Vagina (tissue), 2 donors: ENCODE data around the gene BBS2. TPM values are rescaled to one million over a fixed set of nuclear protein-coding genes. Genes with fewer than 3 reads are reported as not detected.

Source experiments
- DNase-seq, 2 donors: peaks; one replicate each; pipeline ENCODE4 v3.0.0-alpha.2; 2017; ENCODE audit errors: extremely low spot score in 2 of 2
- H3K27ac ChIP-seq: fragments of 200-600 bp; sonication (generic); one replicate; pipeline ENCODE4 v1.5.1; 2019
- H3K27me3 ChIP-seq: fragments of 200-600 bp; sonication (generic); one replicate; pipeline ENCODE4 v1.5.1; 2019
- H3K36me3 ChIP-seq, 2 donors: fragments of 200-600 bp; sonication (generic); one replicate each; pipeline ENCODE4 v1.5.1; 2017 to 2019
- H3K4me1 ChIP-seq: fragments of 200-600 bp; sonication (generic); one replicate; pipeline ENCODE4 v1.5.1; 2019
- H3K4me3 ChIP-seq, 2 donors: fragments of 200-600 bp; sonication (generic); 1 replicate in 1 of 2; 2 replicates in 1 of 2; pipeline ENCODE4 v1.5.1; 2016 to 2019
- H3K9me3 ChIP-seq: fragments of 200-600 bp; sonication (generic); one replicate; pipeline ENCODE4 v1.5.1; 2019
- POLR2A ChIP-seq, 2 donors: fragments of 450-650 bp; IDR thresholded peaks; one replicate each; pipeline ENCODE4 v1.6.1; 2017; ENCODE audit warnings: antibody characterized with exemption in 2 of 2, mild to moderate bottlenecking in 2 of 2, moderate library complexity in 2 of 2
- POLR2AphosphoS5 ChIP-seq, 2 donors: sonication (generic); formaldehyde crosslinking; IDR thresholded peaks; one replicate each; pipeline ENCODE4 v1.9.0; 2017; ENCODE audit warnings: antibody characterized with exemption in 2 of 2, mild to moderate bottlenecking in 2 of 2, low read depth in 1 of 2; ENCODE audit not compliant: insufficient read depth in 1 of 2
- intact Hi-C: fragments of 100-400 bp; cut with DNase I; formaldehyde crosslinking; loops from one replicate; pipeline ENCODE4 v1.15.1; 2023
- total RNA-seq: library from RNA; depleted of rRNA; stranded (reverse); fragments of >200 nt; gene quantifications from one replicate; pipeline ENCODE4 v1.2.3, GENCODE V29; 2016
- TF ChIP-seq, protein P1 (sequence below), 3 experiments: fragments of 450-650 bp in 2 of 3; fragments of 200-600 bp in 1 of 3; sonication (generic) in 1 of 3; IDR thresholded peaks; one replicate each; pipeline ENCODE4 v1.5.1; 2017 to 2019; ENCODE audit warnings: antibody characterized with exemption in 3 of 3, mild to moderate bottlenecking in 2 of 3, moderate library complexity in 2 of 3

The BBS2 gene
- total RNA-seq, 1 donor from 2014 or later: 89.9 TPM

DNA sequence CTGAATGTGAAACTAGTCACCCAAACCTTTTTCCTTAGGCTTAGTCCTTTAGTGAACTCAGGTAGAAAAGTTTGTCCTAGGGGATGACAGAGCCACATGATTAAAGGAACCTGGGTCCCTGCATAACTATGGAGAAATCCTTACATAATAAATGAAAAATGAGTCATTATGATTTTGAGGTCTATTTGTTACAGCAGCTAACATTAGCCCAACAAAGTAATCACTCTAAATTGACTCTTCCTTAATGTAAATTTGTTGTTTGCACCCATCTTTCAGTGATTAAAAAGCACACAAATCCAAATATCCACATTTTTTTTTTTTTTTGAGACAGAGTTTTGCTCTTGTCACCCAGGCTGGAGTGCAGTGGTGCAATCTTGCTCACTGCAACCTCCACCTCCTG is 36.4 kb downstream of the BBS2 start:
- no peak overlapping the region for H3K27ac ChIP-seq
- H3K4me1 ChIP-seq: no peaks in the 10 kb centered on the region
- H3K4me3 ChIP-seq: no peak overlapping the region
- intact Hi-C loops: no loop called here
- no peak for TF ChIP-seq POLR2A (IDR thresholded peaks at IDR 0.05)
- TF ChIP-seq, protein P1, sequence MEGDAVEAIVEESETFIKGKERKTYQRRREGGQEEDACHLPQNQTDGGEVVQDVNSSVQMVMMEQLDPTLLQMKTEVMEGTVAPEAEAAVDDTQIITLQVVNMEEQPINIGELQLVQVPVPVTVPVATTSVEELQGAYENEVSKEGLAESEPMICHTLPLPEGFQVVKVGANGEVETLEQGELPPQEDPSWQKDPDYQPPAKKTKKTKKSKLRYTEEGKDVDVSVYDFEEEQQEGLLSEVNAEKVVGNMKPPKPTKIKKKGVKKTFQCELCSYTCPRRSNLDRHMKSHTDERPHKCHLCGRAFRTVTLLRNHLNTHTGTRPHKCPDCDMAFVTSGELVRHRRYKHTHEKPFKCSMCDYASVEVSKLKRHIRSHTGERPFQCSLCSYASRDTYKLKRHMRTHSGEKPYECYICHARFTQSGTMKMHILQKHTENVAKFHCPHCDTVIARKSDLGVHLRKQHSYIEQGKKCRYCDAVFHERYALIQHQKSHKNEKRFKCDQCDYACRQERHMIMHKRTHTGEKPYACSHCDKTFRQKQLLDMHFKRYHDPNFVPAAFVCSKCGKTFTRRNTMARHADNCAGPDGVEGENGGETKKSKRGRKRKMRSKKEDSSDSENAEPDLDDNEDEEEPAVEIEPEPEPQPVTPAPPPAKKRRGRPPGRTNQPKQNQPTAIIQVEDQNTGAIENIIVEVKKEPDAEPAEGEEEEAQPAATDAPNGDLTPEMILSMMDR (IDR thresholded peaks at IDR 0.05): no peak
- no peak for TF ChIP-seq POLR2AphosphoS5 (IDR thresholded peaks at IDR 0.05; ENCODE audit: insufficient read depth in 1 of 2, low read depth in 1 of 2)
- no peaks in the 10 kb centered on the region for H3K27me3 ChIP-seq
- no peaks in the 10 kb centered on the region for H3K9me3 ChIP-seq
- H3K36me3 ChIP-seq: peaks cover 0 to 44% of the 10 kb centered on the region in 2 donors
- no peak for DNase-seq

DNA sequence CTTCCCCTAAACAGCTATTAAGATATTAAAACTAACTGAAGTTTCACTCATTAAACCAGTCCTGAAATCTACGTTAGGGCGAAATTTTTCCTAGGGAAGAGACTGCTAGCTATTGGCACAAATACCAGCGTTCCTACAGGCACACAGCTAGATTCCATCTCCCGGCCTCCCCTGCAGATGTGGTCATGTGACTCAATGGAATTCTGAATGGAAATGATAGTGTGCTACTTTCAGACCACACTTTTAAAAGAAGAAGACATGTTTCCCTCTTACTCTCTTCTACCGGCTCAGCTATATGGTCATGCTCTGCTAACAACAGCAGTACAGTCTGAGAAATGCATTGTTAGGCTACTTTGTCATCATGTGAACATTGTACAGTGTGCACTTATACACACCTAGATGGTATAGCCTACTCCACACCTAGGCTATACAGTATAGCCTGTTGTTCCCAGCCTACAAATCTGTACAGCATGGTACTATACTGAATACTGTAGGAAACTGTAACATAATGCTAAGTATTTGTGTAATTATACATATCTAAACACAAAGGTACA is 37.1 kb downstream of the BBS2 start:
- Histone ChIP-seq H3K27ac (no peak overlapping the region), H3K4me3 (no peak overlapping the region), H3K27me3 (no peaks in the 10 kb centered on the region), H3K9me3 (no peaks in the 10 kb centered on the region), H3K36me3 (peaks cover 0 to 45% of the 10 kb centered on the region in 2 donors), H3K4me1 (no peaks in the 10 kb centered on the region)
- TF ChIP-seq, protein P1 (IDR thresholded peaks at IDR 0.05): no peak
- TF ChIP-seq POLR2AphosphoS5 (IDR thresholded peaks at IDR 0.05; ENCODE audit: insufficient read depth in 1 of 2, low read depth in 1 of 2) (no peak), POLR2A (IDR thresholded peaks at IDR 0.05) (no peak)
- DNase-seq: no peak
- intact Hi-C loops: no loop called here

DNA sequence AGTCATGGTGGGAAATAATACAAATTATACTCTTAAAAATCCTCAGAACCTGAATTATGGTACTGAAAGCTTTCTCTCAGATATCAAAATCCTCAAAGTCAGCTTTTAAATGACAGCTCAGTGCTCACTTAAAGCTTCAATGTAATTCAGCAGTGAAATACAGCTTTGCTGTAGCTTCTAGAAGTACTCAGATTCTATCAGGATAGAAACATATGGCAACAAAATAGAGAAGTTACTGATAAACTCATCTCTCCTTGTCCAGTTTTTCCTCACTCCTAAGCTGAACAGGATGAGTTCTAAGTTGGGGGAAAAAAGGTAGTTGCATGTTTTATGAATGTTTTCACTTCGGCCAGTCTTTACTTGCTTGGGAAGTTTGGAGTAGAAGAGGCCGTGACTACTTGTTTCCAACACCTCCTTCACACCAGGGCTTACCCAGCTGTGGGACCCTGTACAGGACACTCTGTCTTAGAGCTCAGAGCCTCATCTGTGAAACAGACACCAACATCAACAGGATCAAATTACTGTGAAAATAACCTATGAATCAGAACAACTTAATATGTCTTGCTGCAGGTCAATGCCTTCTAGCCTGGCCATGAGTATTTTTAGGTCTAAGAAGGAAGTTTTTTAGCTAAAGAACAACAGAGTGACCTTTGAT is 38.2 kb downstream of the BBS2 start:
- TF ChIP-seq POLR2AphosphoS5 (IDR thresholded peaks at IDR 0.05; ENCODE audit: insufficient read depth in 1 of 2, low read depth in 1 of 2) (no peak), POLR2A (IDR thresholded peaks at IDR 0.05) (no peak)
- TF ChIP-seq, protein P1 (IDR thresholded peaks at IDR 0.05): no peak
- intact Hi-C loops: no loop called here
- H3K27ac ChIP-seq: no peak overlapping the region
- H3K4me3 ChIP-seq: no peak overlapping the region
- H3K27me3 ChIP-seq: no peaks in the 10 kb centered on the region
- no peaks in the 10 kb centered on the region for H3K4me1 ChIP-seq
- DNase-seq: no peak
- peaks cover 0 to 53% of the 10 kb centered on the region in 2 donors for H3K36me3 ChIP-seq
- no peaks in the 10 kb centered on the region for H3K9me3 ChIP-seq

GRCh38 chr16:56480776-56481467 is 38.9 kb downstream of the BBS2 start:
- no peaks in the 10 kb centered on the region for H3K27me3 ChIP-seq
- H3K4me3 ChIP-seq: no peak overlapping the region
- peaks cover 0 to 56% of the 10 kb centered on the region in 2 donors for H3K36me3 ChIP-seq
- H3K27ac ChIP-seq: no peak overlapping the region
- DNase-seq: no peak
- intact Hi-C loops: no loop called here
- no peaks in the 10 kb centered on the region for H3K9me3 ChIP-seq
- H3K4me1 ChIP-seq: no peaks in the 10 kb centered on the region
- TF ChIP-seq POLR2A (IDR thresholded peaks at IDR 0.05): no peak
- TF ChIP-seq, protein P1 (IDR thresholded peaks at IDR 0.05): no peak
- no peak for TF ChIP-seq POLR2AphosphoS5 (IDR thresholded peaks at IDR 0.05; ENCODE audit: insufficient read depth in 1 of 2, low read depth in 1 of 2)

- H3K36me3 ChIP-seq: peaks cover 0 to 58% of the 10 kb centered on the region in 2 donors
Measured at GRCh38 chr16:56479469-56479868, 40.4 kb downstream of the BBS2 start.

More at GRCh38 chr16:56479469-56479868, 40.4 kb downstream of the BBS2 start:
- Histone ChIP-seq H3K27me3 (no peaks in the 10 kb centered on the region), H3K4me3 (no peak overlapping the region), H3K9me3 (no peaks in the 10 kb centered on the region), H3K27ac (no peak overlapping the region), H3K4me1 (no peaks in the 10 kb centered on the region)
- TF ChIP-seq POLR2AphosphoS5 (IDR thresholded peaks at IDR 0.05; ENCODE audit: insufficient read depth in 1 of 2, low read depth in 1 of 2) (no peak), POLR2A (IDR thresholded peaks at IDR 0.05) (no peak)
- TF ChIP-seq, protein P1 (IDR thresholded peaks at IDR 0.05): no peak
- intact Hi-C loops: no loop called here
- no peak for DNase-seq
